ENCODE results near the gene LRRC26.

Gene LRRC26, protein sequence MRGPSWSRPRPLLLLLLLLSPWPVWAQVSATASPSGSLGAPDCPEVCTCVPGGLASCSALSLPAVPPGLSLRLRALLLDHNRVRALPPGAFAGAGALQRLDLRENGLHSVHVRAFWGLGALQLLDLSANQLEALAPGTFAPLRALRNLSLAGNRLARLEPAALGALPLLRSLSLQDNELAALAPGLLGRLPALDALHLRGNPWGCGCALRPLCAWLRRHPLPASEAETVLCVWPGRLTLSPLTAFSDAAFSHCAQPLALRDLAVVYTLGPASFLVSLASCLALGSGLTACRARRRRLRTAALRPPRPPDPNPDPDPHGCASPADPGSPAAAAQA

GRCh38 chr9:137169896-137170358, at the start of gene LRRC26:
TSS of gene LRRC26 (minus strand) at chr9:137170051. CDS start at chr9:137169943, 108 bp downstream.
- DNase-seq = no peak

DNA sequence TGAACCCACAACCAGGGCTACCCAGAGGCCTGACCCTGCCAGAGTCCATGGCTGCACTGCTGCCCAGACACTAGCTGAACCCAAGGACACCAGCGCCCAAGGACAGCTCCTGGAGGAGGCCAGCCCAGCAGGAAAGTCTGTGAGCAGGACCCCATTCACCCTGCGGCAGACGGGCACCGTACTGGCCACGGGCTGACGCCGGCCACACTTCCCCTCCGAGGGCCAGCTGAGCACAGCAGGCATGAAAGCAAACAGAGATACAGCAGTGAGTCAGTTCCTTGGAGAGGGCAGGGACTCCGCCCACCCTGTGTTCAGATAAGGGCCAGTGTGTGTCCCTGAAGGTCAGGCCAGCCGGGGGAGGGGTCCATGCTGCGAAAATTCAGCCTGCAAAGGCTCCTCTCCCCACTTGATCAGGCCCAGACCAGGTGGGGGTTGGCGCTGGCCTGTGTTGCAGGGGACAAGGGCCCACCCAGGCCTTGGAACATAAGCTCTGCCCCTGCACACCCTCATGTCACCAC, 49.0 kb upstream of the LRRC26 start:
- no peak for DNase-seq

GRCh38 chr9:137218212-137218753, 48.4 kb upstream of the LRRC26 start:
- no peak for DNase-seq

DNA sequence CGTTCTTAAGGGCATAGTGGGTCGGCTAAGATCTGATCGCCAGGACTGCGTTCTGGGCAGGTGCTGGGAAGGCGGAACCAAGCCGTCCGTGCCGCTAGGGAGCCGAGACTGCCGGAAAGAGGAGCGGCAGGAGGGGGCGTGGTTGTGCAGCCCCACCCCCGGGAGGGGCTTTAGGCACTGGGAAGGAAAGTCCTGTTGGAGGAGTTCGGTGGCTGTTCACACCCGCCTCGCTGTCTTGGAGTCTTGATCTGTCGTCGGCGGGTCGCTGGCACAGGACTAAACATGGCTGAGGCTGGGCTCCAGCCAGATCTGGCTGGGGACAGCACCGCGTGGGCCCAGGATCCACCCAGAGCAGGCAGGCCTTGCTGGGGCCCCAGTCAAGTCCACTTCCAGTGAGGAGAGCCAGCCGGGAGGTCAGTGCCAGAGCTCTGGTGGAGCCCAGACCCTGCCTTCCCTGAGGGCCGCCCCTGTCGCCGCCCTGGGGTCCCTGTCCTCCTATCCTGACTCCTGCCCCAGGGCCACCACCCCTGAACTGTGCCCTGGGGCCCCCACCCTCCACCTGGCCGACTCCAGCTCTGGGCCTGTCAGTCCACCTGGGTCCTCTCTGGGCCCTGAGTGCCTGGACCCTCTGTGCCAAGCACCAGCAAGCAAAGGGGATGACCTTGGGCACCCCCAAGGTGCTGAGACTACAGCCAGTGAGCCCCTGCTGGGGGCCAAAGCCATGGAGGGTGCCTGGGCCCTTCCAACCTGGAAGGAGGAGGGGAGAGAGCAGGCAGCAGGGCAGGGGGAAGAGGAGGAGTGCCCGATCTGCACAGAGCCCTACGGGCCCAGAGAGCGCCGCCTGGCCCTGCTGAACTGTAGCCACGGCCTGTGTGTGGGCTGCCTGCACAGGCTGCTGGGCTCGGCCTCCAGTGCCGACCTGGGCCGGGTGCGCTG, 47.7 kb upstream of the LRRC26 start:
- DNase-seq = no peak

DNA sequence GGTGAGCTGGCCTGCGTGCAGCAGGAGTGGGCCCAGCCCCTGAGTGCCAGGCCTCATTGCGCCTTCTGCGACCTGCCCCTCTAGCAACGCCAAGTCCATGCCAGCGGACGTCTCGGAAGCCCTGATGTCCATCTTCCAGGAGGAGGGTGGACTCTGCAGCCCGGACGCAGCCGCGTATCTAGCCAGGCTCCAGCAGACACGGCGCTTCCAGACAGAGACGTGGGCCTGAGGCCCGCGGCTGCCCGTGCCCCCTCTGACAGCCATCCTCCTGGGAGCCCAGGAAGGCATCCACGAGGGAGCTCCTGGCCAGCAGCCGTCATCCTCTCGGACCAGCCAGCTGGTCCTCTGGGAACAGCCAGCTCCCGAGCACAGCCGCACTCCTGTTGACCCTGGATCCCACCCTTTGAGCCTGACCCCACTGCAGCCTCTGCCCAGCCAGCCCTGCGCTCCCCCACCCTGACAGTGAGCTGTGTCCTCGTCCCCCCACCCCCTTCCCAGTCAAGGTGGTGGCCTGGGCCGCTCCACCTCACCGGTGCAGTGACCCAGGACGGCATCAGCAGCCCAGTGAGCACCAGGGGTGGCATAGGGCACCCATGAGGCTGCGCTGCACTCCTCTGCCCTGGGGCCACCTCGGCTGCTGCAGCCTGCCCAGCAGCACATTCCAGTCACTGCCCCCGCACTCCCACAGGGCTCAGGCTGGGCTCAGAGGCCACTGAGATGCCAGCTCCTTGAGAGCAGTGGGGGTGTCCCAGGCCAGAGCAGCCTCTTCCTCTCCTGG, 46.5 kb upstream of the LRRC26 start:
- DNase-seq = no peak

DNA sequence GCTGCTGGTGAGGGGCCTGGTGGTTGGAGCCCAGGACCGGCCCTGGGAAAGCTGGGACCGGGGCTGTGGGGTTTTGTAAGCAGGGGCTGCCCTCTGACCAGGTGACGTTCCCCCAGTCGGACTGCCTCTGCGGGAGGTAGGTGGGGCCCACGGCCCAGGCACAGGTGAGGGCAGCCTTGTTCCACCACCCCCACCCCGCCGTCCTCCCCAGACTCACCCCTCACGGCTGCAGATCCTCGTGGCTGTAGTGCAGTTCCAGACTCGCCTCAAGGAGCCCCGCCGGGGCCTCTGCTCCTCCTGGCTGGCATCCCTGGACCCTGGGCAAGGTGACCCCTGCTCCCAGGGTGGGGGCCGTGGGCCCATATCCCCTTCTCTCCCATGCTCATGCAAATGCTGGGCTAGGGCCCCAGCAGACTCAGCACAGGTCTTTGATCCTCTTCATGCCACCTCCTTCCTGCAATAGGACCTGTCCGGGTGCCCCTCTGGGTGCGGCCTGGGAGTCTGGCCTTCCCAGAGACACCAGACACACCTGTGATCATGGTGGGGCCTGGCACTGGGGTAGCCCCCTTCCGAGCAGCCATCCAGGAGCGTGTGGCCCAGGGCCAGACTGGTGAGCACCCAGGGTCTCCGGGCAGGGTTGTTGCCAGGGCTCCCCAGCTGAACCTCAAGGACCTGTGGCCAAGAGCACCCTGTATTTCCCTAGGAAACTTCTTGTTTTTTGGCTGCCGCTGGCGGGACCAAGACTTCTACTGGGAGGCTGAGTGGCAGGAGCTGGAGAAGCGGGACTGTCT, 45.5 kb upstream of the LRRC26 start:
- no peak for DNase-seq

DNA sequence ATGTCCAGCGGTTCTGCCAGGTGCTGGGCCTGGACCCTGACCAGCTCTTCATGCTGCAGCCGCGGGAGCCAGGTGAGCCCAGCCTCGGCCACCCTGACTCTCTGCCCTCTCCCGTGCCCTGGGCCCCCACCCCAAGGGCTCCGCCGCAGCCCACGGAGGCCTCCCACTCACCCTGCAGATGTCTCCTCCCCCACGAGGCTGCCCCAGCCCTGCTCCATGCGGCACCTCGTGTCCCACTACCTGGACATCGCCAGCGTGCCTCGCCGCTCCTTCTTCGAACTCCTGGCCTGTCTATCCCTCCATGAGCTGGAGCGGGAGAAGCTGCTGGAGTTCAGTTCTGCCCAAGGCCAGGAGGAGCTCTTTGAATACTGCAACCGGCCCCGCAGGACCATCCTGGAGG, 44.8 kb upstream of the LRRC26 start:
- DNase-seq = no peak

DNA sequence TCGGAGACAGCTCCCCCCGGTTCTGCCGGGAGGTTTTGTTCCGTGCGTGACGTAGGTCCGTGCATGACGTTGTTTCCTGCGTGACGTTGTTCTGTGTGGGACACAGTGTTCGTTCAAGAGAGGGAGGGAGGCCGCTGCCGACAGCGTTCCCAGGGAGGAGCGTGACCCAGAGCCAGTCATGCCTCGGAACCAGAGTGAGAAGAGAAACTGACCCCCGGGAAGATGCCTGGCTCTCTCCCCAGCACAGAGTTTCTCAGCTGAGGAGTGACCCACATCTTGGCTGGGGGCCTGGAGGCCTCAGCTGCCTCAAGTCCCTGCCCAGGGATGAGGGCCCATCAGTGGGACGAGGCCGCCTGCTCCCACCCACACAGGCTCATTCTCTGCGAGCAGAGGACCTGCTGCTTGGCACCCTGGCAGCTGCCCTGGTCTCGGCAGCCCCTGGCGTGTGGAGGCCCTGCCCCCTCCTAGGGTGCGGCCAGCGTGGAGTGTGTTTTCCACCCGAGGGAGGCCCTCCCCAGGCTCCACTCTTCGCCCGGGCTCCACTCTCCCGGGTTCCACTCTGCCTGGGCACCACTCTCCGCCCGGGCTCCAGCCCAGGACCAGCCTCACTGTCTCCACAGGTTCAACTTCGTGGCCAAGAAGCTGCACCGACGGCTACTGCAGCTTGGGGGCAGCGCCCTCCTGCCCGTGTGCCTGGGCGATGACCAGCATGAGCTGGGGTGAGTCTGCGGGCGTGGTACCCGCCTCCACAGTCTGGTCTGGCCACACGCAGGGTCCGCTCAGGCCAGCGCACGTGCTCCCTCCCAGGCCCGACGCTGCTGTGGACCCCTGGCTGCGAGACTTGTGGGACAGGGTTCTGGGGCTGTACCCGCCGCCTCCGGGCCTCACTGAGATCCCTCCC, 43.6 kb upstream of the LRRC26 start:
- no peak for DNase-seq

- no peak for DNase-seq
Measured at GRCh38 chr9:137212520-137212919, 42.7 kb upstream of the LRRC26 start.

GRCh38 chr9:137211532-137211931, 41.7 kb upstream of the LRRC26 start:
- no peak for DNase-seq

GRCh38 chr9:137206602-137207001, 36.8 kb upstream of the LRRC26 start:
- DNase-seq = no peak

- no peak for DNase-seq
Measured at GRCh38 chr9:137205126-137206069, 35.5 kb upstream of the LRRC26 start, which contains the start of the genes NDOR1 and TMEM203. TSS of gene NDOR1 (plus strand) at chr9:137205700. CDS start at chr9:137205778, 78 bp downstream. TSS of gene TMEM203 (minus strand) at chr9:137205648. CDS start at chr9:137205414, 234 bp downstream.

DNA sequence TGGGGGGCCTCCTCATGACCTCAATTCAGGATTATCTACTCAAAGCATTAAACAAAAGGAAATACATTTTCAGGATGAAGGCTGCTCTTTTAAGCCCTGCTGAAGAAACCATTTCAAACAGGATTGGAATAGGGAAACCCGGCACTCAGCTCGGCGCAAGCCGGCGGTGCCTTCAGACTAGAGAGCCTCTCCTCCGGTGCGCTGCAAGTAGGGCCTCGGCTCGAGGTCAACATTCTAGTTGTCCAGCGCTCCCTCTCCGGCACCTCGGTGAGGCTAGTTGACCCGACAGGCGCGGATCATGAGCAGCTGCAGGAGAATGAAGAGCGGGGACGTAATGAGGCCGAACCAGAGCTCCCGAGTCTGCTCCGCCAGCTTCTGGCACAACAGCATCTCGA, 34.9 kb upstream of the LRRC26 start:
- no peak for DNase-seq

DNA sequence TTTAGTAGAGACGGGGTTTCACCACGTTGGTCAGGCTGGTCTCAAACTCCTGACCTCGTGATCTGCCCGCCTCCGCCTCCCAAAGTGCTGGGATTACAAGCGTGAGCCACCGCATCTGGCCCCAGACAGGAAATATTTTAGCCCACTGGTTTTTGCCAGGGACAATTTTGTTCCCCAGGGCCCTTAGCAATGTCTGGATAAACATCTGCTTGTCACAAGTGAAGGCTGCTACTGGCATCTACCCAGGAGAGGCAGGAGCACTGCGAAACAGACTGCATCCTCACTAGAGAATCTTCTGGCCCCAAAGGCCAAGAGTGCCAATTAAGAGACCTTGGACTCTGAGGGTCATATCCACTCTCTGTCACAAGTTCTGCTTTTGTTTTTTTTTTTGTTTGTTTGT, 33.1 kb upstream of the LRRC26 start:
- no peak for DNase-seq

GRCh38 chr9:137201205-137201868, 31.5 kb upstream of the LRRC26 start:
- DNase-seq = no peak

DNA sequence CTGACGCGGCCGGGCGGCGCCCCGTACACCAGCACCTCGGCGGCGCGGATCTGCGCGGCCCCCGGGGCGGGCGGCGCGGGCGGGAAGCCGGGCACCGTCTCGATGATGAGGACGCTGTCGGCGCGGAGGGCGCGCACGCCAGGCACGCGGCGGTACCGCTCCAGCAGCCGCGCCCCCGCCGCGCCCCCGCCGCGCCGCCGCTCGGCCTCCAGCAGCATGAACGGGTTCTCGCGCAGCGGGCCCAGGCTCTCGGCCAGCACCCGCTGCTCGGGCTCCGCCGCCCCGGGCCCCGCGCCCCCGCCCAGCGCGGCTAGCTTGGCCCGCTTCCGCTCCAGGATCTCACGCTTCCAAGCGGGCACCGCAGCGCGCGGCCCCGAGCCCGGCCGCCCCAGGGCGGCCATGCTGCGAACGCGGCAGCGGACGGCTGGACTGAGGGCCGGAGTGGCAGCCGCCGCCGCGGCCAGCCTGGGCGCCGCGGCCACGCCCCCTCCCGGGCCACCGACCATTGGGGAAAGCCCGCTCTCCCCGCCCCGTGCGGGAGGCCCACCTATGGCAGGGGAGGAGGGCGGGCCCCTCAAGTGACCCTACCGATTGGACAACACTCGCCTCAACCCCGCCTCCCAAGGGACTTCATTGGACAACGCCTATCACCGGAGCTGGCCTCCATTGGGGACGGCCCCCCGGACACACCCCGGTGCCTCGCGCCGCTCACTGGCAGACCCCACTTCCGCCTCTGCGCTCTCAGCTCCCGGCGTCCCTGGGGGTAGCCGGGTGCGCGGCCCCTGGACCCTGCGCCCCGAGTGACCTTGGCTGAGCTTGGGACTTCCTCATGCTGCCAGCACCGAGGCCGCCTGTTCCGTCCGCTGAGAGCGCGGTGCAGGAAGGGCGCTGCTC, 30.7 kb upstream of the LRRC26 start, which contains the start of gene TPRN:
TPRN (minus strand) TSS at position 431 of the 894 bp plus-strand sequence; CDS start at position 401, 30 bp downstream.
- DNase-seq = peak; percentile 82

- DNase-seq = no peak
Measured at GRCh38 chr9:137199411-137200121, 29.7 kb upstream of the LRRC26 start.
